IgD-negative memory B cell (primary cell): ENCODE measurements around the gene SEMA4A. TPM values are rescaled to one million over a fixed set of nuclear protein-coding genes. Genes with fewer than 3 reads are reported as not detected.
"Not testable (repeated sequence)": the region's sequence is repeated elsewhere in the genome, so short reads cannot be mapped to it uniquely, and the experiment has no call there.

Experiments used
- H3K27ac Mint-ChIP-seq, 3 donors: one replicate each; pipeline ENCODE4 v1.8.0; 2020 to 2022; ENCODE audit warnings: mild to moderate bottlenecking in 3 of 3, mixed read lengths in 3 of 3, moderate library complexity in 1 of 3
- H3K27me3 Mint-ChIP-seq: one replicate; pipeline ENCODE4 v1.8.0; 2021; ENCODE audit warnings: mixed read lengths
- H3K36me3 Mint-ChIP-seq: one replicate; pipeline ENCODE4 v1.8.0; 2020; ENCODE audit warnings: mild to moderate bottlenecking, mixed read lengths
- H3K4me1 Mint-ChIP-seq, 3 donors: one replicate each; pipeline ENCODE4 v1.8.0; 2020 to 2022; ENCODE audit warnings: mixed read lengths in 3 of 3, mild to moderate bottlenecking in 1 of 3
- H3K4me3 Mint-ChIP-seq, 4 donors: one replicate each; pipeline ENCODE4 v1.8.0; 2020 to 2022; ENCODE audit warnings: mild to moderate bottlenecking in 4 of 4, mixed read lengths in 4 of 4, moderate library complexity in 3 of 4
- H3K9me3 Mint-ChIP-seq, 3 donors: one replicate each; pipeline ENCODE4 v1.8.0; 2020 to 2021; ENCODE audit warnings: mixed read lengths in 3 of 3, mild to moderate bottlenecking in 1 of 3
- polyA plus RNA-seq: library from polyadenylated mRNA; unstranded; fragments of 300-500 nt; fragmentation: Illumina TruSeq; gene quantifications from one replicate; pipeline ENCODE4 v1.2.3, GENCODE V29; 2021

Gene SEMA4A
- polyA plus RNA-seq, 1 donor from 2014 or later = 11.0 TPM

GRCh38 chr1:156200044-156200443, 46.7 kb downstream of the SEMA4A start:
- Mint-ChIP-seq H3K27me3 (no peaks in the 10 kb centered on the region), H3K9me3 (no peaks in the 10 kb centered on the region), H3K4me3 (peak overlapping the region in 2 of 4 donors; percentile 9 to 79), H3K27ac (peak overlapping the region in 1 of 3 donors; percentile 86), H3K4me1 (peaks cover 7 to 36% (median 16%) of the 10 kb centered on the region in 3 donors), H3K36me3 (peaks cover 8% of the 10 kb centered on the region)

- Mint-ChIP-seq H3K4me1 (peaks cover 0 to 18% (median 13%) of the 10 kb centered on the region in 3 donors), H3K27ac (no peak overlapping the region), H3K4me3 (no peak overlapping the region), H3K27me3 (no peaks in the 10 kb centered on the region), H3K9me3 (no peaks in the 10 kb centered on the region), H3K36me3 (peaks cover 5% of the 10 kb centered on the region)
These were observed 49.9 kb downstream of the SEMA4A start for GRCh38 chr1:156203331-156203730.

GRCh38 chr1:156204686-156205085, 51.3 kb downstream of the SEMA4A start:
- Mint-ChIP-seq H3K4me3 (no peak overlapping the region), H3K27ac (no peak overlapping the region), H3K4me1 (peaks cover 0 to 8% (median 5%) of the 10 kb centered on the region in 3 donors), H3K9me3 (no peaks in the 10 kb centered on the region), H3K36me3 (peaks cover 1% of the 10 kb centered on the region), H3K27me3 (no peaks in the 10 kb centered on the region)

- peaks cover 10 to 19% (median 11%) of the 10 kb centered on the region in 3 donors for H3K4me1 Mint-ChIP-seq
- H3K9me3 Mint-ChIP-seq = no peaks in the 10 kb centered on the region
- H3K27ac Mint-ChIP-seq = peak overlapping the region in 1 of 3 donors; percentile 76
- H3K27me3 Mint-ChIP-seq = no peaks in the 10 kb centered on the region
- peak overlapping the region in 2 of 4 donors; percentile 39 to 68 for H3K4me3 Mint-ChIP-seq
- H3K36me3 Mint-ChIP-seq = peaks cover 6% of the 10 kb centered on the region
These were observed 57.9 kb downstream of the SEMA4A start for GRCh38 chr1:156211243-156211642.

- Mint-ChIP-seq H3K4me3 (peak overlapping the region; percentile 94 to 99 (median 99)), H3K4me1 (peaks cover 10 to 19% (median 11%) of the 10 kb centered on the region in 3 donors), H3K27ac (peak overlapping the region in 2 of 3 donors; percentile 99), H3K9me3 (no peaks in the 10 kb centered on the region), H3K27me3 (no peaks in the 10 kb centered on the region), H3K36me3 (peaks cover 6% of the 10 kb centered on the region)
These were observed 58.7 kb downstream of the SEMA4A start for GRCh38 chr1:156212130-156212529.

- peaks cover 5% of the 10 kb centered on the region for H3K36me3 Mint-ChIP-seq
- H3K27me3 Mint-ChIP-seq = no peaks in the 10 kb centered on the region
- H3K4me1 Mint-ChIP-seq = peaks cover 14 to 23% (median 15%) of the 10 kb centered on the region in 3 donors
- H3K9me3 Mint-ChIP-seq = no peaks in the 10 kb centered on the region
- peak within 1 kb of the TSS; percentile 97 to 99 (median 99) for H3K27ac Mint-ChIP-seq
- peak within 1 kb of the TSS; percentile 94 to 99 (median 99) for H3K4me3 Mint-ChIP-seq
These were observed 59.7 kb downstream of the SEMA4A start, which contains the start of gene PMF1 for GRCh38 chr1:156212833-156213643. Gene PMF1, plus strand, starts transcription at chr1:156213007. Its CDS starts 9 bp downstream, at chr1:156213016.

- Mint-ChIP-seq H3K36me3 (peaks cover 8% of the 10 kb centered on the region), H3K4me1 (peaks cover 15 to 26% (median 18%) of the 10 kb centered on the region in 3 donors), H3K4me3 (peak overlapping the region; percentile 94 to 99 (median 99)), H3K9me3 (no peaks in the 10 kb centered on the region), H3K27ac (peak overlapping the region; percentile 97 to 99 (median 99)), H3K27me3 (no peaks in the 10 kb centered on the region)
These were observed 60.2 kb downstream of the SEMA4A start for GRCh38 chr1:156213644-156213966.

- Mint-ChIP-seq H3K4me3 (peak overlapping the region; percentile 64 to 91 (median 84)), H3K9me3 (no peaks in the 10 kb centered on the region), H3K4me1 (peaks cover 16 to 26% (median 20%) of the 10 kb centered on the region in 3 donors), H3K27ac (peak overlapping the region; percentile 59 to 97 (median 63)), H3K27me3 (no peaks in the 10 kb centered on the region), H3K36me3 (peaks cover 8% of the 10 kb centered on the region)
These were observed 60.8 kb downstream of the SEMA4A start for GRCh38 chr1:156214024-156214748.

- H3K9me3 Mint-ChIP-seq, H3K4me3 Mint-ChIP-seq, H3K27ac Mint-ChIP-seq, H3K27me3 Mint-ChIP-seq: not testable (repeated sequence)
- Mint-ChIP-seq H3K36me3 (peaks cover 15% of the 10 kb centered on the region), H3K4me1 (peaks cover 21 to 29% (median 26%) of the 10 kb centered on the region in 3 donors)
These were observed 63.1 kb downstream of the SEMA4A start for GRCh38 chr1:156216361-156217086.

- Mint-ChIP-seq H3K4me1 (peaks cover 18 to 24% (median 19%) of the 10 kb centered on the region in 3 donors), H3K36me3 (peaks cover 15% of the 10 kb centered on the region), H3K9me3 (no peaks in the 10 kb centered on the region), H3K4me3 (peak overlapping the region in 3 of 4 donors; percentile 60 to 75 (median 65)), H3K27ac (peak overlapping the region in 2 of 3 donors; percentile 24 to 52), H3K27me3 (no peaks in the 10 kb centered on the region)
These were observed 64.5 kb downstream of the SEMA4A start for GRCh38 chr1:156217871-156218270.

GRCh38 chr1:156220226-156220625, 66.8 kb downstream of the SEMA4A start:
- H3K4me1 Mint-ChIP-seq = peaks cover 7 to 19% (median 13%) of the 10 kb centered on the region in 3 donors
- no peaks in the 10 kb centered on the region for H3K27me3 Mint-ChIP-seq
- no peaks in the 10 kb centered on the region for H3K9me3 Mint-ChIP-seq
- H3K4me3 Mint-ChIP-seq = no peak overlapping the region
- no peak overlapping the region for H3K27ac Mint-ChIP-seq
- H3K36me3 Mint-ChIP-seq = peaks cover 10% of the 10 kb centered on the region

GRCh38 chr1:156221986-156222692, 68.8 kb downstream of the SEMA4A start:
- Mint-ChIP-seq H3K36me3 (peaks cover 16% of the 10 kb centered on the region), H3K9me3 (no peaks in the 10 kb centered on the region), H3K4me3 (no peak overlapping the region), H3K4me1 (peaks cover 7 to 22% (median 15%) of the 10 kb centered on the region in 3 donors), H3K27me3 (no peaks in the 10 kb centered on the region), H3K27ac (no peak overlapping the region)

GRCh38 chr1:156225677-156226014, 72.3 kb downstream of the SEMA4A start:
- Mint-ChIP-seq H3K27me3 (no peaks in the 10 kb centered on the region), H3K9me3 (no peaks in the 10 kb centered on the region), H3K4me3 (no peak overlapping the region), H3K36me3 (peaks cover 8% of the 10 kb centered on the region), H3K27ac (peak overlapping the region in 2 of 3 donors; percentile 12 to 61), H3K4me1 (peaks cover 0 to 9% (median 8%) of the 10 kb centered on the region in 3 donors)

GRCh38 chr1:156226116-156226538, 72.7 kb downstream of the SEMA4A start:
- peaks cover 0 to 7% (median 7%) of the 10 kb centered on the region in 3 donors for H3K4me1 Mint-ChIP-seq
- H3K36me3 Mint-ChIP-seq = peaks cover 6% of the 10 kb centered on the region
- no peaks in the 10 kb centered on the region for H3K27me3 Mint-ChIP-seq
- H3K9me3 Mint-ChIP-seq = no peaks in the 10 kb centered on the region
- no peak overlapping the region for H3K4me3 Mint-ChIP-seq
- H3K27ac Mint-ChIP-seq = peak overlapping the region in 1 of 3 donors; percentile 69
